ENCODE results near the gene SLC11A2. TPM values are rescaled to one million over a fixed set of nuclear protein-coding genes. Genes with fewer than 3 reads are reported as not detected.

Gene SLC11A2
- total and polyA plus RNA-seq, 2 of the 8 experiments (the other 6 are each of a cell fraction or from before 2014, with no cell fraction given), result 55.0 to 61.5 TPM

DNA sequence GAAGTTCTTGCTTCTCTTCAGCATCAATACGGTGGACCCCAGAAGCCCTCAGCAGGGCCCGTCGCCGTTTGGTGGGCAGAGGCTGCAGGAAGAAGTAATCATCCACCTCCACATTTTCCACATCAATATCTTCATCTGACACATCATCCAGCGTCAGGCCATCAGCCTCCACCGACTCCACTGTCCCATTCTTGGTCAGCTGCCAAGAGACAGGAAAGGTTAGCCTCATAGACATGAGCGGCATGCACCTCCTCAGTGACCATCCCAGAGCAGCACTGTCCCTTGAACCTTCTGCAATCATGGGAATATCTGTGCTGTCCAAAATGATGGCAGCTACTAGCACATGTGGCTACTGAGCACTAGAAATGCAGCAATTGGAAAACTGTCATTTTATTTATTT is 41.6 kb upstream of the SLC11A2 start (continued):
- TF ChIP-seq CTCF (IDR thresholded peaks at IDR 0.05; ENCODE audit: control extremely low read depth in 1 of 3, insufficient read depth in 1 of 3, low read depth in 1 of 3, low read length in 3 of 3) (no peak), SIN3A (conservative IDR thresholded peaks at IDR 0.05 in 1 of 2, IDR thresholded peaks at IDR 0.05 in 1 of 2; ENCODE audit: low read depth in 1 of 2, low read length in 2 of 2) (no peak), GTF2F1 (IDR thresholded peaks at IDR 0.05; ENCODE audit: borderline replicate concordance, low read depth, low read length) (no peak), ZNF274 (IDR thresholded peaks at IDR 0.05; ENCODE audit: borderline replicate concordance, extremely low read depth, low read length) (no peak), CBX5 (IDR thresholded peaks at IDR 0.05; ENCODE audit: low read depth, low read length) (no peak), FOSL1 (IDR thresholded peaks at IDR 0.05; ENCODE audit: insufficient read depth, low read depth, low read length) (no peak), SP4 (IDR thresholded peaks at IDR 0.05; ENCODE audit: low read length) (no peak), JUN (IDR thresholded peaks at IDR 0.05; ENCODE audit: low read depth, low read length) (no peak), KDM5A (IDR thresholded peaks at IDR 0.05; ENCODE audit: low read length) (no peak)
- TF ChIP-seq, protein P1, sequence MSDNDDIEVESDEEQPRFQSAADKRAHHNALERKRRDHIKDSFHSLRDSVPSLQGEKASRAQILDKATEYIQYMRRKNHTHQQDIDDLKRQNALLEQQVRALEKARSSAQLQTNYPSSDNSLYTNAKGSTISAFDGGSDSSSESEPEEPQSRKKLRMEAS (IDR thresholded peaks at IDR 0.05), result no peak

Data from H1 (cell line).